ENCODE data around the gene FANCM.
"Not testable (repeated sequence)": the region's sequence is repeated elsewhere in the genome, so short reads cannot be mapped to it uniquely, and the experiment has no call there.

The FANCM gene

DNA sequence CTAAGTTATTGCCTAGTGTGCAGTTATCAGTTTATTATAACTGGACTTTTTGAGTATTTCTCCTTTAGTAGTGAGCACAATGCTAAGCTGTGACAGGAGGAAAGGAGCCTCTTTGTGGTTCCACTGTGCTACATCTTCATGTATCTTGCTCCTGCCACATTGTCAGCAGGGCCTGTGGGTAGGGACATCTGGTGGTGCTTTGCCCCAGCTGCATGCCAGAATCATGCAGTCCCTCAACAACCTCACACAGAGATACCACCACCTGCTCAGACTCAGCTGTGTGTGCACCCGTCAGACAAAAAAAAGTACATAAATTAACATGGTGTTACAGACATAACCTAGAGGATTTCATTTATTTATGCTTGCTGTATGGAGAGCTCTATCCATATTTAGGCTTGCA, 66.2 kb downstream of the FANCM start:
- H3K4me3 ChIP-seq (ENCODE audit: low read depth in 1 of 2, low read length in 2 of 2): no peak overlapping the region
- H3K36me3 ChIP-seq (ENCODE audit: control insufficient read depth in 1 of 2, insufficient read depth in 2 of 2, low read length in 2 of 2): peaks cover 0 to 6% of the 10 kb centered on the region in 2 donors
- no peak overlapping the region for H3K27ac ChIP-seq (ENCODE audit: low read length)

DNA sequence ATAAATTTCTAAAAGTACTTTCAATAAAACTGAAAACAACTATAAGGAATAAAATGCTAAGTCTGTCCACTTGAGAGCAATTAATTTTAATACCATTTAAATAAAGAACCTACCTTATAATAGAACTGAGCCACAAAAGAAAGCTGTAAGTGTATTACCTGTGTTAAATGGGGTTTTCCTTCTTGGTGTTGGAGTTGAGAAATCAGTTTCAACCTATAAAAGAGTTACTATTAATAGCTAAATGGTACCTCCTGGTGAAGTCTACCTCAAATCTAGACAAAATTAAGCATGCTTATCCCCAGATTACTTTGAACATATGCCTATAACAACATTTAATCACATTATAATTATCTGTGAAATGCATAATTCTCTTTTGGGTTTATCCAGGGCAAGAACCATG, 68.5 kb downstream of the FANCM start:
- H3K36me3 ChIP-seq (ENCODE audit: control insufficient read depth in 1 of 2, insufficient read depth in 2 of 2, low read length in 2 of 2): peaks cover 6 to 8% of the 10 kb centered on the region in 2 donors
- no peaks in the 10 kb centered on the region for H3K27me3 ChIP-seq (ENCODE audit: low read depth, low read length)
- no peaks in the 10 kb centered on the region for H3K4me1 ChIP-seq (ENCODE audit: control insufficient read depth in 1 of 2, insufficient read depth in 2 of 2, low read length in 2 of 2)
- no peak overlapping the region for H3K27ac ChIP-seq (ENCODE audit: low read length)
- no peak overlapping the region for H3K4me3 ChIP-seq (ENCODE audit: low read depth in 1 of 2, low read length in 2 of 2)
- no peaks in the 10 kb centered on the region for H3K9me3 ChIP-seq (ENCODE audit: control insufficient read depth in 1 of 2, low read length in 2 of 2)

More for the DNA sequence above, 66.2 kb downstream of the FANCM start:
- no peaks in the 10 kb centered on the region for H3K27me3 ChIP-seq (ENCODE audit: low read depth, low read length)
- H3K9me3 ChIP-seq (ENCODE audit: control insufficient read depth in 1 of 2, low read length in 2 of 2): no peaks in the 10 kb centered on the region
- H3K4me1 ChIP-seq (ENCODE audit: control insufficient read depth in 1 of 2, insufficient read depth in 2 of 2, low read length in 2 of 2): no peaks in the 10 kb centered on the region

GRCh38 chr14:45210159-45210558, 74.4 kb downstream of the FANCM start:
- Histone ChIP-seq H3K27me3 (ENCODE audit: low read depth, low read length) (no peaks in the 10 kb centered on the region), H3K4me1 (ENCODE audit: control insufficient read depth in 1 of 2, insufficient read depth in 2 of 2, low read length in 2 of 2) (no peaks in the 10 kb centered on the region), H3K36me3 (ENCODE audit: control insufficient read depth in 1 of 2, insufficient read depth in 2 of 2, low read length in 2 of 2) (peaks cover 20 to 38% of the 10 kb centered on the region in 2 donors)

GRCh38 chr14:45211295-45211694, 75.6 kb downstream of the FANCM start:
- Histone ChIP-seq H3K27ac (ENCODE audit: low read length) (no peak overlapping the region), H3K36me3 (ENCODE audit: control insufficient read depth in 1 of 2, insufficient read depth in 2 of 2, low read length in 2 of 2) (peaks cover 19 to 39% of the 10 kb centered on the region in 2 donors), H3K9me3 (ENCODE audit: control insufficient read depth in 1 of 2, low read length in 2 of 2) (no peaks in the 10 kb centered on the region), H3K27me3 (ENCODE audit: low read depth, low read length) (no peaks in the 10 kb centered on the region), H3K4me3 (ENCODE audit: low read depth in 1 of 2, low read length in 2 of 2) (no peak overlapping the region), H3K4me1 (ENCODE audit: control insufficient read depth in 1 of 2, insufficient read depth in 2 of 2, low read length in 2 of 2) (no peaks in the 10 kb centered on the region)

More at GRCh38 chr14:45210159-45210558, 74.4 kb downstream of the FANCM start:
- Histone ChIP-seq H3K4me3 (ENCODE audit: low read depth in 1 of 2, low read length in 2 of 2) (no peak overlapping the region), H3K27ac (ENCODE audit: low read length) (no peak overlapping the region), H3K9me3 (ENCODE audit: control insufficient read depth in 1 of 2, low read length in 2 of 2) (no peaks in the 10 kb centered on the region)

- peaks cover 24 to 38% of the 10 kb centered on the region in 2 donors for H3K36me3 ChIP-seq (ENCODE audit: control insufficient read depth in 1 of 2, insufficient read depth in 2 of 2, low read length in 2 of 2)
Measured at GRCh38 chr14:45212231-45212630, 76.5 kb downstream of the FANCM start.

GRCh38 chr14:45213716-45214115, 78.0 kb downstream of the FANCM start:
- not testable (repeated sequence) for H3K4me1 ChIP-seq (ENCODE audit: control insufficient read depth in 1 of 2, insufficient read depth in 2 of 2, low read length in 2 of 2)
- H3K36me3 ChIP-seq (ENCODE audit: control insufficient read depth in 1 of 2, insufficient read depth in 2 of 2, low read length in 2 of 2): peaks cover 31 to 32% of the 10 kb centered on the region in 2 donors

More at GRCh38 chr14:45212231-45212630, 76.5 kb downstream of the FANCM start:
- no peaks in the 10 kb centered on the region for H3K27me3 ChIP-seq (ENCODE audit: low read depth, low read length)
- H3K9me3 ChIP-seq (ENCODE audit: control insufficient read depth in 1 of 2, low read length in 2 of 2): no peaks in the 10 kb centered on the region
- no peaks in the 10 kb centered on the region for H3K4me1 ChIP-seq (ENCODE audit: control insufficient read depth in 1 of 2, insufficient read depth in 2 of 2, low read length in 2 of 2)
- H3K27ac ChIP-seq (ENCODE audit: low read length): no peak overlapping the region
- H3K4me3 ChIP-seq (ENCODE audit: low read depth in 1 of 2, low read length in 2 of 2): no peak overlapping the region

DNA sequence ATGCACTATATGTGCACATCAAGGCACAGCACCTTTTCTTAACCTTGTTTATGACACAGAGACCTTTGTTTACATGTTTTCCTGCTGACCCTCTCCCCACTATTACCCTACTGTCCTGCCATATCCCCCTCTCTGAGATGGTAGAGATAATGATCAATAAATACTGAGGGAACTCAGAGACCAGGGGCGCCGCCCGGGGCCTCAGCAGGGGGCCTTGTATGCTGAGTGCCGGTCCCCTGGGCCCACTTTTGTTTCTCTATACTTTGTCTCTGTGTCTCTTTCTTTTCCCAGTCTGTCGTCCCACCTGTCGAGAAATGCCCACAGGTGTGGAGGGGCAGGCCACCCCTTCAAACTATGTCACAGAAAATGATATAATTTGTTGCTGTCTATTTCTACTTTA, 78.6 kb downstream of the FANCM start:
- H3K9me3 ChIP-seq (ENCODE audit: control insufficient read depth in 1 of 2, low read length in 2 of 2); H3K4me1 ChIP-seq (ENCODE audit: control insufficient read depth in 1 of 2, insufficient read depth in 2 of 2, low read length in 2 of 2); H3K4me3 ChIP-seq (ENCODE audit: low read depth in 1 of 2, low read length in 2 of 2); H3K27me3 ChIP-seq (ENCODE audit: low read depth, low read length); H3K27ac ChIP-seq (ENCODE audit: low read length): not testable (repeated sequence)
- H3K36me3 ChIP-seq (ENCODE audit: control insufficient read depth in 1 of 2, insufficient read depth in 2 of 2, low read length in 2 of 2): peaks cover 30 to 31% of the 10 kb centered on the region in 2 donors

More at GRCh38 chr14:45213716-45214115, 78.0 kb downstream of the FANCM start:
- H3K4me3 ChIP-seq (ENCODE audit: low read depth in 1 of 2, low read length in 2 of 2); H3K27me3 ChIP-seq (ENCODE audit: low read depth, low read length); H3K9me3 ChIP-seq (ENCODE audit: control insufficient read depth in 1 of 2, low read length in 2 of 2); H3K27ac ChIP-seq (ENCODE audit: low read length): not testable (repeated sequence)

DNA sequence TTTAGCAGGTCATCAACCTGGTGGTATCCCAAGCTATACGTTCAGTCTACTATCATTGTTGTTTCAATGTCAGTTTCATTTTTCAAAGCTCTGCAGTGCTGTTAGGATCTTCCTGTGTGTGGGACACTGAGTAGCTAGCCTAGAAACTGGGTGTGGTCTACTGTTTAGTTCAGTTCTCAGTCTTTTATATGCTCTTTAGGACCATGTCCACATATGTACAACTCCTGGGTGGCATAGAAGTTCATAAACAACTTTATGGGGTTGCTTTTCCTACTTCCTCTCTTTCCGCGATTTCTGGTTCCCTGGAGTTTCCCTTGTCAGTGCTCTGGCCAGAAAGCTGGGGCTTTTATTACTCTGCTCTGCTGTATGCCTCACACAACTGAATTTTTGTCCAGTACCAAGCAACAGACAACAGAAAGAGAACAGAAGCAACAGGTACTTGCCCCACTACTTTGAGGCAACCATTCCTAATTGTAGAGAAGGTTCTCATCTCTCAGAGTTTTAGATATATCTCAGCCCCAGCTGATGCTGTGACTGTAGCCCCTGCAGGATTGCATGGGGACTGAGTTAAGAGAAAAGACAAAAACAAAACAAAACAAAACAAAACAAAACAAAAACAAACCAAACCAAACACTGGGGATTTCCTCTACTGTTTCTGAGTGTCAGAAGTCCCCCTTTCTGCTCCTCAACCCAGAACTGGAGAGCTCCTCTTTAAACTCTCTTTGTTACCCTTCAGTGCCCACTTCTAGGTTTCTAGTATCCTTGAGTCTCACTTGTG, 86.9 kb downstream of the FANCM start:
- Histone ChIP-seq H3K36me3 (ENCODE audit: control insufficient read depth in 1 of 2, insufficient read depth in 2 of 2, low read length in 2 of 2) (peaks cover 13 to 35% of the 10 kb centered on the region in 2 donors), H3K27ac (ENCODE audit: low read length) (no peak overlapping the region), H3K4me3 (ENCODE audit: low read depth in 1 of 2, low read length in 2 of 2) (no peak overlapping the region), H3K27me3 (ENCODE audit: low read depth, low read length) (no peaks in the 10 kb centered on the region), H3K9me3 (ENCODE audit: control insufficient read depth in 1 of 2, low read length in 2 of 2) (no peaks in the 10 kb centered on the region), H3K4me1 (ENCODE audit: control insufficient read depth in 1 of 2, insufficient read depth in 2 of 2, low read length in 2 of 2) (no peaks in the 10 kb centered on the region)

DNA sequence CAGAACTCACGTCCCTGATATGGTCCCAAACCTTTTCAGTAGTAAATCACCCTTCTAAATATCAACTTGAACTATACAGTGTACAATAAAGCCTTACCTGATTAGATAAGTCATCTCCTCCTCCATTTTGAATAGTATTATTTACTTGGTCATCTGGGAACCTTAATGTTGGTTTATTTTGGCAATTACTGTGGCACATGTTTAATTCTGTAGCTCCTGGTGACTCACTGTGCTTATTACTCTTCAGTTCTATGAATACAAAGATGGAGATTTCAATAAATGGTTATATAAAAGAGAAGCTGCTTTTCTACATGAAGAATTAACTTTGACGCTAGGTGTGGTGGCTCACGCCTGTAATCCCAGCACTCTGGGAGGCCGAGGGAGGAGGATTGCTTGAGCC, 91.8 kb downstream of the FANCM start:
- Histone ChIP-seq H3K27me3 (ENCODE audit: low read depth, low read length) (no peaks in the 10 kb centered on the region), H3K27ac (ENCODE audit: low read length) (no peak overlapping the region), H3K4me3 (ENCODE audit: low read depth in 1 of 2, low read length in 2 of 2) (no peak overlapping the region), H3K9me3 (ENCODE audit: control insufficient read depth in 1 of 2, low read length in 2 of 2) (no peaks in the 10 kb centered on the region), H3K4me1 (ENCODE audit: control insufficient read depth in 1 of 2, insufficient read depth in 2 of 2, low read length in 2 of 2) (no peaks in the 10 kb centered on the region), H3K36me3 (ENCODE audit: control insufficient read depth in 1 of 2, insufficient read depth in 2 of 2, low read length in 2 of 2) (peaks cover 24 to 36% of the 10 kb centered on the region in 2 donors)

GRCh38 chr14:45238988-45239387, 103.3 kb downstream of the FANCM start:
- Histone ChIP-seq H3K9me3 (ENCODE audit: control insufficient read depth in 1 of 2, low read length in 2 of 2) (no peaks in the 10 kb centered on the region), H3K4me3 (ENCODE audit: low read depth in 1 of 2, low read length in 2 of 2) (no peak overlapping the region), H3K27ac (ENCODE audit: low read length) (no peak overlapping the region), H3K36me3 (ENCODE audit: control insufficient read depth in 1 of 2, insufficient read depth in 2 of 2, low read length in 2 of 2) (peaks cover 12 to 18% of the 10 kb centered on the region in 2 donors), H3K4me1 (ENCODE audit: control insufficient read depth in 1 of 2, insufficient read depth in 2 of 2, low read length in 2 of 2) (no peaks in the 10 kb centered on the region), H3K27me3 (ENCODE audit: low read depth, low read length) (no peaks in the 10 kb centered on the region)

GRCh38 chr14:45242706-45243105, 107.0 kb downstream of the FANCM start:
- H3K27me3 ChIP-seq (ENCODE audit: low read depth, low read length): no peaks in the 10 kb centered on the region
- H3K9me3 ChIP-seq (ENCODE audit: control insufficient read depth in 1 of 2, low read length in 2 of 2): no peaks in the 10 kb centered on the region
- H3K27ac ChIP-seq (ENCODE audit: low read length): peak overlapping the region; percentile 48
- H3K4me1 ChIP-seq (ENCODE audit: control insufficient read depth in 1 of 2, insufficient read depth in 2 of 2, low read length in 2 of 2): peaks cover 0 to 3% of the 10 kb centered on the region in 2 donors
- peaks cover 3 to 4% of the 10 kb centered on the region in 2 donors for H3K36me3 ChIP-seq (ENCODE audit: control insufficient read depth in 1 of 2, insufficient read depth in 2 of 2, low read length in 2 of 2)
- H3K4me3 ChIP-seq (ENCODE audit: low read depth in 1 of 2, low read length in 2 of 2): peak overlapping the region; percentile 2 to 14

- Histone ChIP-seq H3K27me3 (ENCODE audit: low read depth, low read length) (no peaks in the 10 kb centered on the region), H3K4me1 (ENCODE audit: control insufficient read depth in 1 of 2, insufficient read depth in 2 of 2, low read length in 2 of 2) (peaks cover 2 to 6% of the 10 kb centered on the region in 2 donors), H3K9me3 (ENCODE audit: control insufficient read depth in 1 of 2, low read length in 2 of 2) (no peaks in the 10 kb centered on the region), H3K4me3 (ENCODE audit: low read depth in 1 of 2, low read length in 2 of 2) (no peak overlapping the region), H3K36me3 (ENCODE audit: control insufficient read depth in 1 of 2, insufficient read depth in 2 of 2, low read length in 2 of 2) (peaks cover 0 to 3% of the 10 kb centered on the region in 2 donors), H3K27ac (ENCODE audit: low read length) (no peak overlapping the region)
Measured at GRCh38 chr14:45246151-45246550, 110.4 kb downstream of the FANCM start.
